GM12878 (cell line): Measurements from ENCODE around the gene HECTD4. TPM values are rescaled to one million over a fixed set of nuclear protein-coding genes. Genes with fewer than 3 reads are reported as not detected.

ENCODE experiments used
- BCL11A ChIP-seq: IDR thresholded peaks from 2 replicates; pipeline ENCODE4 v1.6.1; 2011; ENCODE audit warnings: low read depth, low read length
- CHD1 ChIP-seq: IDR thresholded peaks from 2 replicates; pipeline ENCODE4 v1.6.1; 2012; ENCODE audit warnings: low read depth, low read length, improper control_type of control experiment
- CREM ChIP-seq: IDR thresholded peaks from 2 replicates; pipeline ENCODE4 v1.6.1; 2014; ENCODE audit warnings: antibody characterized with exemption, low read depth
- CTCF ChIP-seq, 3 experiments: IDR thresholded peaks in 2 of 3; conservative IDR thresholded peaks in 1 of 3; 2 replicates each; pipeline ENCODE4 v1.5.1; 2011; ENCODE audit warnings: low read depth in 3 of 3, low read length in 3 of 3, mild to moderate bottlenecking in 3 of 3, control low read depth in 2 of 3, moderate library complexity in 2 of 3, inconsistent platforms in 1 of 3, mixed read lengths in 1 of 3; ENCODE audit not compliant: control insufficient read depth in 2 of 3, insufficient read depth in 1 of 3; ENCODE audit errors: extremely low read depth in 1 of 3
- EED ChIP-seq: sonication (generic); IDR thresholded peaks from 2 replicates; pipeline ENCODE4 v1.6.1; 2016; ENCODE audit warnings: antibody characterized with exemption, low read depth
- EP300 ChIP-seq, 2 experiments: fragments of 150-350 bp in 1 of 2; IDR thresholded peaks; 2 replicates each; pipeline ENCODE4 v1.6.1; 2011 to 2012; ENCODE audit warnings: low read depth in 2 of 2, low read length in 2 of 2, borderline replicate concordance in 1 of 2, improper control_type of control experiment in 1 of 2, inconsistent platforms in 1 of 2; ENCODE audit not compliant: control insufficient read depth in 1 of 2
- ETV6 ChIP-seq, 2 experiments: fragments of 450-650 bp in 1 of 2; IDR thresholded peaks in 1 of 2; conservative IDR thresholded peaks in 1 of 2; 2 replicates each; pipeline ENCODE4 v1.6.1; 2014; ENCODE audit warnings: antibody characterized with exemption in 1 of 2, borderline replicate concordance in 1 of 2, low read depth in 1 of 2, mild to moderate bottlenecking in 1 of 2, moderate library complexity in 1 of 2
- IKZF1 ChIP-seq: fragments of 450-650 bp; conservative IDR thresholded peaks from 2 replicates; pipeline ENCODE4 v1.6.1; 2017; ENCODE audit warnings: antibody characterized with exemption, mild to moderate bottlenecking
- MEF2A ChIP-seq: IDR thresholded peaks from 2 replicates; pipeline ENCODE4 v1.6.1; 2011; ENCODE audit warnings: low read depth, mild to moderate bottlenecking, low read length, moderate library complexity; ENCODE audit not compliant: insufficient read depth
- NFIC ChIP-seq: IDR thresholded peaks from 2 replicates; pipeline ENCODE4 v1.6.1; 2012; ENCODE audit warnings: low read depth, mild to moderate bottlenecking, inconsistent platforms, low read length, moderate library complexity
- NFXL1 ChIP-seq: fragments of 450-650 bp; IDR thresholded peaks from 2 replicates; pipeline ENCODE4 v1.6.1; 2017; ENCODE audit warnings: antibody characterized with exemption, mild to moderate bottlenecking, borderline replicate concordance
- NFYB ChIP-seq: IDR thresholded peaks from 2 replicates; pipeline ENCODE4 v1.6.1; 2011; ENCODE audit warnings: low read depth, mild to moderate bottlenecking, low read length, improper control_type of control experiment, moderate library complexity; ENCODE audit not compliant: insufficient read depth
- NR2C2 ChIP-seq: IDR thresholded peaks from 2 replicates; pipeline ENCODE4 v1.6.1; 2011; ENCODE audit warnings: borderline replicate concordance, low read depth; ENCODE audit not compliant: control insufficient read depth, insufficient read length
- RELA ChIP-seq: fragments of 450-650 bp; IDR thresholded peaks from 2 replicates; pipeline ENCODE4 v1.8.0; 2014; ENCODE audit warnings: borderline replicate concordance; ENCODE audit not compliant: partially characterized antibody
- SMC3 ChIP-seq: IDR thresholded peaks from 2 replicates; pipeline ENCODE4 v1.6.1; 2011; ENCODE audit warnings: low read length, improper control_type of control experiment, borderline replicate concordance
- SRF ChIP-seq, 2 experiments: IDR thresholded peaks; 2 replicates each; pipeline ENCODE4 v1.6.1; 2011; ENCODE audit warnings: low read depth in 2 of 2, low read length in 2 of 2, mild to moderate bottlenecking in 1 of 2, moderate library complexity in 1 of 2
- TCF3 ChIP-seq: IDR thresholded peaks from 2 replicates; pipeline ENCODE4 v1.6.1; 2012; ENCODE audit warnings: low read depth, mild to moderate bottlenecking, low read length, borderline replicate concordance; ENCODE audit not compliant: insufficient read depth
- YY1 ChIP-seq: IDR thresholded peaks from 2 replicates; pipeline ENCODE4 v1.6.1; 2011; ENCODE audit warnings: low read depth, mild to moderate bottlenecking, low read length
- ZNF217 ChIP-seq: fragments of 450-650 bp; IDR thresholded peaks from 2 replicates; pipeline ENCODE4 v1.6.1; 2017; ENCODE audit warnings: antibody characterized with exemption, mild to moderate bottlenecking
- ZNF384 ChIP-seq: IDR thresholded peaks from 2 replicates; pipeline ENCODE4 v1.6.1; 2012; ENCODE audit warnings: low read depth, mild to moderate bottlenecking, low read length, improper control_type of control experiment, borderline replicate concordance
- polyA plus RNA-seq, 11 experiments: library from polyadenylated mRNA; depleted of rRNA in 4 of 11; unstranded in 6 of 11; stranded (reverse) in 5 of 11; fragments of >200 nt; fragmentation: Nextera tagmentation in 4 of 11; fragmentation: Illumina TruSeq in 1 of 11; extraction: Ambion mirVana in 4 of 11; extraction: Trizol in 1 of 11; gene quantifications; 1 replicate in 1 of 11; 2 replicates in 10 of 11; pipeline versions ENCODE4 v1.2.1 to v1.2.3, GENCODE V29; 2011 to 2016; ENCODE audit warnings: inconsistent platforms in 2 of 11, missing spikeins in 2 of 11, low read depth in 1 of 11
- total RNA-seq, 4 experiments: library from RNA; depleted of rRNA in 3 of 4; stranded (reverse); fragments of >200 nt in 3 of 4; fragmentation: Illumina TruSeq in 1 of 4; extraction: Trizol in 1 of 4; gene quantifications; 2 replicates each; pipeline versions ENCODE4 v1.2.1 to v1.2.3, GENCODE V29; 2013 to 2021
- TF ChIP-seq, protein P1 (sequence below): fragments of 450-650 bp; IDR thresholded peaks from 2 replicates; pipeline ENCODE4 v1.6.1; 2017; ENCODE audit warnings: mild to moderate bottlenecking, moderate library complexity
- TF ChIP-seq, protein P2 (sequence below): fragments of 450-650 bp; IDR thresholded peaks from 2 replicates; pipeline ENCODE4 v1.6.1; 2014; ENCODE audit warnings: mild to moderate bottlenecking

HECTD4 gene
- total and polyA plus RNA-seq, 10 of the 15 experiments (the other 5 are each of a cell fraction or from before 2014, with no cell fraction given), result 5.8 to 43.9 (median 17.9) TPM

DNA sequence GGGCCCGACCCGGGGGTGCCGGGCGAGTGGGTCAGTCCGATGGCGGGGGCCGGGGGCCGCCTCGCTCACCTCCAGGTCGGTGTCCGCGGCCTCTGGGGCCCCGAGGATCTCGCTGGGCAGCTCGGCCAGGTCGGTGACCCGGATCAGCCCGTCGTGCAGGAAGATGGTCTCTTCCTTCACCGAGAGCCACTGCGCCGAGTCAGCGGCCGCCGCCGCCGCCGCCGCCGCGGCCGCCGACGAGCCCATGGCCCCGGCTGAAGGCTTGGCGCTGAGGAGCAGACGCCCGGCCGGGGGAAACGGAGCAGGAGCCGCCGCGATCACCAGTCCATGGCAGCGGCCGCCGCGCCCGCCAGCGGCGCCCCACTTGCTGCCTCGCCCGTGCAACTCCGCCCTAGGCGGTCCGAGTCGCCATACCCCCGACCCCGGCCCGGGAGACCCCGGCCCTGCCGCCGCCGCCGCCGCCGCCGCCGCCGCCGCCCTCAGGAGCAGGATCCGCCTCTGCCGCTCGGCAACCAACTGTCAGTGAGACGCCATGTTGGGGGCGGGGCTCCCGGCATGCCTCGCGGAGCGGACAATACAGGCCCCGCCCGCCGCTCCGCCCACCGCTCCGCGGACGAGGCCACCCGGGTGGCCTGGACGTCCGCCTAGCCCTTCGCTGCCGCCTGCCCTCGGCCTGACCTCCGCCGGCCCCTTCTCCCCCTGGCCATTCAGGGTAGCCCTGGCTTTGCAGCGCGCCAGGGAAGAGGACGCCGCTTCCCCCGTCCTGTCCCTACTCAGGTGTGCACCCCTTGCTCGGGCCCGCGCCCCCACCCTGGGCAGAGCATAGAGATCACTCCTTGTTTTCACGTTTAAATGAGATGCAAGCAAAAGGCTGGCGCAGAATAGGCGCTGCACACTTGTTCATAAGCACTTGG is at the start of gene HECTD4 (continued):
- TF ChIP-seq CREM (no peak), NFXL1 (no peak), RELA (peak; percentile 48), NFYB (no peak), CHD1 (peak; percentile 29; the same call in 1 of the 2 replicates), SRF (IDR thresholded peaks at IDR 0.05; ENCODE audit: low read depth in 2 of 2, low read length in 2 of 2) (no peak), ZNF217 (0 out of 2 replicates have a peak, but pooled peaks have one; percentile 58), SMC3 (no peak), TCF3 (no peak; the same call in 1 of the 2 replicates), BCL11A (no peak), NR2C2 (no peak), ZNF384 (no peak), YY1 (peak; percentile 95), MEF2A (no peak), ETV6 (conservative IDR thresholded peaks at IDR 0.05 in 1 of 2, IDR thresholded peaks at IDR 0.05 in 1 of 2; ENCODE audit: borderline replicate concordance in 1 of 2, low read depth in 1 of 2) (no peak), IKZF1 (peak; percentile 71), EED (no peak), CTCF (IDR thresholded peaks at IDR 0.05 in 2 of 3, conservative IDR thresholded peaks at IDR 0.05 in 1 of 3; ENCODE audit: control insufficient read depth in 2 of 3, extremely low read depth in 1 of 3, insufficient read depth in 1 of 3, low read depth in 3 of 3, low read length in 3 of 3) (no peak), EP300 (IDR thresholded peaks at IDR 0.05; ENCODE audit: borderline replicate concordance in 1 of 2, control insufficient read depth in 1 of 2, low read depth in 2 of 2, low read length in 2 of 2) (no peak), NFIC (no peak)
- TF ChIP-seq, protein P1, sequence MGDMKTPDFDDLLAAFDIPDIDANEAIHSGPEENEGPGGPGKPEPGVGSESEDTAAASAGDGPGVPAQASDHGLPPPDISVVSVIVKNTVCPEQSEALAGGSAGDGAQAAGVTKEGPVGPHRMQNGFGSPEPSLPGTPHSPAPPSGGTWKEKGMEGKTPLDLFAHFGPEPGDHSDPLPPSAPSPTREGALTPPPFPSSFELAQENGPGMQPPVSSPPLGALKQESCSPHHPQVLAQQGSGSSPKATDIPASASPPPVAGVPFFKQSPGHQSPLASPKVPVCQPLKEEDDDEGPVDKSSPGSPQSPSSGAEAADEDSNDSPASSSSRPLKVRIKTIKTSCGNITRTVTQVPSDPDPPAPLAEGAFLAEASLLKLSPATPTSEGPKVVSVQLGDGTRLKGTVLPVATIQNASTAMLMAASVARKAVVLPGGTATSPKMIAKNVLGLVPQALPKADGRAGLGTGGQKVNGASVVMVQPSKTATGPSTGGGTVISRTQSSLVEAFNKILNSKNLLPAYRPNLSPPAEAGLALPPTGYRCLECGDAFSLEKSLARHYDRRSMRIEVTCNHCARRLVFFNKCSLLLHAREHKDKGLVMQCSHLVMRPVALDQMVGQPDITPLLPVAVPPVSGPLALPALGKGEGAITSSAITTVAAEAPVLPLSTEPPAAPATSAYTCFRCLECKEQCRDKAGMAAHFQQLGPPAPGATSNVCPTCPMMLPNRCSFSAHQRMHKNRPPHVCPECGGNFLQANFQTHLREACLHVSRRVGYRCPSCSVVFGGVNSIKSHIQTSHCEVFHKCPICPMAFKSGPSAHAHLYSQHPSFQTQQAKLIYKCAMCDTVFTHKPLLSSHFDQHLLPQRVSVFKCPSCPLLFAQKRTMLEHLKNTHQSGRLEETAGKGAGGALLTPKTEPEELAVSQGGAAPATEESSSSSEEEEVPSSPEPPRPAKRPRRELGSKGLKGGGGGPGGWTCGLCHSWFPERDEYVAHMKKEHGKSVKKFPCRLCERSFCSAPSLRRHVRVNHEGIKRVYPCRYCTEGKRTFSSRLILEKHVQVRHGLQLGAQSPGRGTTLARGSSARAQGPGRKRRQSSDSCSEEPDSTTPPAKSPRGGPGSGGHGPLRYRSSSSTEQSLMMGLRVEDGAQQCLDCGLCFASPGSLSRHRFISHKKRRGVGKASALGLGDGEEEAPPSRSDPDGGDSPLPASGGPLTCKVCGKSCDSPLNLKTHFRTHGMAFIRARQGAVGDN, result peak; percentile 44
- TF ChIP-seq, protein P2, sequence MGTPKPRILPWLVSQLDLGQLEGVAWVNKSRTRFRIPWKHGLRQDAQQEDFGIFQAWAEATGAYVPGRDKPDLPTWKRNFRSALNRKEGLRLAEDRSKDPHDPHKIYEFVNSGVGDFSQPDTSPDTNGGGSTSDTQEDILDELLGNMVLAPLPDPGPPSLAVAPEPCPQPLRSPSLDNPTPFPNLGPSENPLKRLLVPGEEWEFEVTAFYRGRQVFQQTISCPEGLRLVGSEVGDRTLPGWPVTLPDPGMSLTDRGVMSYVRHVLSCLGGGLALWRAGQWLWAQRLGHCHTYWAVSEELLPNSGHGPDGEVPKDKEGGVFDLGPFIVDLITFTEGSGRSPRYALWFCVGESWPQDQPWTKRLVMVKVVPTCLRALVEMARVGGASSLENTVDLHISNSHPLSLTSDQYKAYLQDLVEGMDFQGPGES, result no peak
